Lower lobe of right lung (tissue), 2 donors: ENCODE results near the gene PTPRN2. TPM values are rescaled to one million over a fixed set of nuclear protein-coding genes. Genes with fewer than 3 reads are reported as not detected.
A peak's percentile ranks its signal among the peaks of the same experiment; 100 is the strongest.

Experiments
- ATAC-seq, 2 donors: fragments of 200-7000 bp; cut with Tn5 transposase; one replicate each; pipeline ENCODE4 v1.9.1; 2020 to 2022; ENCODE audit warnings: mild to moderate bottlenecking in 2 of 2, moderate library complexity in 2 of 2
- DNase-seq: peaks from one replicate; pipeline ENCODE4 v3.0.0-alpha.2; 2020
- H3K27ac ChIP-seq: fragments of 200-600 bp; one replicate; pipeline ENCODE4 v1.8.0; 2022
- H3K27me3 ChIP-seq: fragments of 200-600 bp; one replicate; pipeline ENCODE4 v1.8.0; 2022; ENCODE audit warnings: low read depth
- H3K36me3 ChIP-seq: fragments of 200-600 bp; one replicate; pipeline ENCODE4 v1.8.0; 2022; ENCODE audit warnings: mild to moderate bottlenecking
- H3K4me1 ChIP-seq: fragments of 200-600 bp; one replicate; pipeline ENCODE4 v1.8.0; 2022
- H3K4me3 ChIP-seq: fragments of 200-600 bp; one replicate; pipeline ENCODE4 v1.8.0; 2022; ENCODE audit warnings: mild to moderate bottlenecking
- H3K9me3 ChIP-seq: fragments of 200-600 bp; one replicate; pipeline ENCODE4 v1.8.0; 2022
- CTCF ChIP-seq: fragments of 200-600 bp; IDR thresholded peaks from one replicate; pipeline ENCODE4 v1.8.0; 2022; ENCODE audit warnings: antibody characterized with exemption, mild to moderate bottlenecking
- intact Hi-C: fragments of 100-400 bp; cut with DNase I; formaldehyde crosslinking; loops from one replicate; pipeline ENCODE4 v1.11.0; 2022
- total RNA-seq: library from RNA; stranded (reverse); fragmentation: NEBNext Ultra II Directional; extraction: Animal tissue kit (Norgen Biotek cat#: 25700); gene quantifications from one replicate; pipeline ENCODE4 v1.2.1, GENCODE V29; 2021
- donor health status: DM: no; HTN: yes; CAD: no; lungs with severe emphysema.

The PTPRN2 gene
- total RNA-seq, 1 donor from 2014 or later: 6.8 TPM

GRCh38 chr7:158030071-158030470 lies 557.6 kb downstream of the PTPRN2 start:
- DNase-seq: no peak
- Histone ChIP-seq H3K27ac (no peak overlapping the region), H3K36me3 (no peaks in the 10 kb centered on the region), H3K27me3 (no peaks in the 10 kb centered on the region), H3K9me3 (no peaks in the 10 kb centered on the region), H3K4me1 (no peaks in the 10 kb centered on the region), H3K4me3 (no peak overlapping the region)
- intact Hi-C loops: no loop called here
- no peak for ATAC-seq
- TF ChIP-seq CTCF: no peak

GRCh38 chr7:158029509-158029908 lies 558.1 kb downstream of the PTPRN2 start:
- Histone ChIP-seq H3K27me3 (no peaks in the 10 kb centered on the region), H3K36me3 (no peaks in the 10 kb centered on the region), H3K4me3 (no peak overlapping the region), H3K27ac (no peak overlapping the region), H3K4me1 (no peaks in the 10 kb centered on the region), H3K9me3 (no peaks in the 10 kb centered on the region)
- ATAC-seq (no peak), DNase-seq (no peak)
- no peak for TF ChIP-seq CTCF
- intact Hi-C loops: no loop called here

- DNase-seq: no peak
- TF ChIP-seq CTCF: no peak
Measured at GRCh38 chr7:158028971-158029370, 558.7 kb downstream of the PTPRN2 start.

GRCh38 chr7:158028290-158028941 lies 559.2 kb downstream of the PTPRN2 start:
- Histone ChIP-seq H3K36me3 (no peaks in the 10 kb centered on the region), H3K27me3 (no peaks in the 10 kb centered on the region), H3K4me1 (no peaks in the 10 kb centered on the region), H3K27ac (no peak overlapping the region), H3K9me3 (no peaks in the 10 kb centered on the region), H3K4me3 (no peak overlapping the region)
- no peak for DNase-seq
- intact Hi-C loops: no loop called here
- ATAC-seq: peak; percentile 46 to 47
- no peak for TF ChIP-seq CTCF

More at GRCh38 chr7:158028971-158029370, 558.7 kb downstream of the PTPRN2 start:
- H3K27me3 ChIP-seq: no peaks in the 10 kb centered on the region
- no peaks in the 10 kb centered on the region for H3K4me1 ChIP-seq
- no peak overlapping the region for H3K27ac ChIP-seq
- intact Hi-C loops: no loop called here
- ATAC-seq: no peak
- no peaks in the 10 kb centered on the region for H3K9me3 ChIP-seq
- H3K36me3 ChIP-seq: no peaks in the 10 kb centered on the region
- no peak overlapping the region for H3K4me3 ChIP-seq

GRCh38 chr7:158027646-158028045 lies 560.0 kb downstream of the PTPRN2 start:
- no peaks in the 10 kb centered on the region for H3K4me1 ChIP-seq
- H3K9me3 ChIP-seq: no peaks in the 10 kb centered on the region
- H3K27me3 ChIP-seq: no peaks in the 10 kb centered on the region
- H3K27ac ChIP-seq: no peak overlapping the region
- no peaks in the 10 kb centered on the region for H3K36me3 ChIP-seq
- DNase-seq (no peak), ATAC-seq (no peak)
- TF ChIP-seq CTCF: no peak
- H3K4me3 ChIP-seq: no peak overlapping the region
- intact Hi-C loops: no loop called here
